ENCODE results near the gene CHCHD6. TPM values are rescaled to one million over a fixed set of nuclear protein-coding genes. Genes with fewer than 3 reads are reported as not detected.

CHCHD6 gene
- total RNA-seq, 1 donor from 2014 or later, result 17.2 TPM

GRCh38 chr3:126997455-126998038 is 293.5 kb downstream of the CHCHD6 start:
- peaks cover 14% of the 10 kb centered on the region for H3K9me3 Mint-ChIP-seq (ENCODE audit: unreplicated experiment)
- peak overlapping the region; percentile 34 for H3K4me3 Mint-ChIP-seq (ENCODE audit: unreplicated experiment)
- no peak overlapping the region for H3K27ac Mint-ChIP-seq (ENCODE audit: unreplicated experiment)
- no peaks in the 10 kb centered on the region for H3K36me3 Mint-ChIP-seq (ENCODE audit: unreplicated experiment)
- DNase-seq, result no peak
- H3K27me3 Mint-ChIP-seq (ENCODE audit: unreplicated experiment), result peaks cover 16% of the 10 kb centered on the region
- TF ChIP-seq, protein P1, sequence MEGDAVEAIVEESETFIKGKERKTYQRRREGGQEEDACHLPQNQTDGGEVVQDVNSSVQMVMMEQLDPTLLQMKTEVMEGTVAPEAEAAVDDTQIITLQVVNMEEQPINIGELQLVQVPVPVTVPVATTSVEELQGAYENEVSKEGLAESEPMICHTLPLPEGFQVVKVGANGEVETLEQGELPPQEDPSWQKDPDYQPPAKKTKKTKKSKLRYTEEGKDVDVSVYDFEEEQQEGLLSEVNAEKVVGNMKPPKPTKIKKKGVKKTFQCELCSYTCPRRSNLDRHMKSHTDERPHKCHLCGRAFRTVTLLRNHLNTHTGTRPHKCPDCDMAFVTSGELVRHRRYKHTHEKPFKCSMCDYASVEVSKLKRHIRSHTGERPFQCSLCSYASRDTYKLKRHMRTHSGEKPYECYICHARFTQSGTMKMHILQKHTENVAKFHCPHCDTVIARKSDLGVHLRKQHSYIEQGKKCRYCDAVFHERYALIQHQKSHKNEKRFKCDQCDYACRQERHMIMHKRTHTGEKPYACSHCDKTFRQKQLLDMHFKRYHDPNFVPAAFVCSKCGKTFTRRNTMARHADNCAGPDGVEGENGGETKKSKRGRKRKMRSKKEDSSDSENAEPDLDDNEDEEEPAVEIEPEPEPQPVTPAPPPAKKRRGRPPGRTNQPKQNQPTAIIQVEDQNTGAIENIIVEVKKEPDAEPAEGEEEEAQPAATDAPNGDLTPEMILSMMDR (IDR thresholded peaks at IDR 0.05; ENCODE audit: partially characterized antibody, unreplicated experiment), result no peak
- peaks cover 18% of the 10 kb centered on the region for H3K4me1 Mint-ChIP-seq (ENCODE audit: low read depth, unreplicated experiment)

- Mint-ChIP-seq H3K4me3 (ENCODE audit: unreplicated experiment) (peak overlapping the region; percentile 34), H3K4me1 (ENCODE audit: low read depth, unreplicated experiment) (peaks cover 20% of the 10 kb centered on the region), H3K36me3 (ENCODE audit: unreplicated experiment) (no peaks in the 10 kb centered on the region), H3K27ac (ENCODE audit: unreplicated experiment) (peak overlapping the region; percentile 15), H3K9me3 (ENCODE audit: unreplicated experiment) (peaks cover 14% of the 10 kb centered on the region), H3K27me3 (ENCODE audit: unreplicated experiment) (peaks cover 16% of the 10 kb centered on the region)
- TF ChIP-seq, protein P1 (IDR thresholded peaks at IDR 0.05; ENCODE audit: partially characterized antibody, unreplicated experiment), result no peak
- DNase-seq, result no peak
These were observed 294.3 kb downstream of the CHCHD6 start for GRCh38 chr3:126998320-126998719.

GRCh38 chr3:126998728-126999127 is 294.7 kb downstream of the CHCHD6 start:
- Mint-ChIP-seq H3K27ac (ENCODE audit: unreplicated experiment) (no peak overlapping the region), H3K4me1 (ENCODE audit: low read depth, unreplicated experiment) (peaks cover 23% of the 10 kb centered on the region), H3K27me3 (ENCODE audit: unreplicated experiment) (peaks cover 16% of the 10 kb centered on the region), H3K36me3 (ENCODE audit: unreplicated experiment) (no peaks in the 10 kb centered on the region), H3K9me3 (ENCODE audit: unreplicated experiment) (peaks cover 14% of the 10 kb centered on the region), H3K4me3 (ENCODE audit: unreplicated experiment) (no peak overlapping the region)
- TF ChIP-seq, protein P1 (IDR thresholded peaks at IDR 0.05; ENCODE audit: partially characterized antibody, unreplicated experiment), result no peak
- no peak for DNase-seq

DNA sequence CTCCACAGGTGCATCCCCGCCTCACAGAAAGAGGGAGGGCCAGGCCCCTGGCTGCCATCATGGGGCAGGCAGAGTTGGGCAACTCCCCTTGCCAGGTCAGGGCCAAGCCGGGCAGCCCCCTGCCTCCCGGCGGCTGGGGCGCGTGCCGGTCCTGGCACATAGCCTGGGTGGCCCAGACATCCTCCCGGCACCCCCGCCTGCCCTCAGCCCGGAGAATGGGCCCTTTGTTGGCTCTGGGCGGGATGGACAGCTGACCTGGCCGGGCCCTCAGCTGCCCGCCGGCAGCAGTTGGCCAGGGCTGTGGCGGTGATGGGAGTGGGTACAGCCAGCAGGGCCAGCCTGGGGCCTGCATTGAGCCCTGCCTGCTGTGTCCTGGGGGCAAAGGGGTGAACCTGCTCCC is 295.3 kb downstream of the CHCHD6 start:
- Mint-ChIP-seq H3K9me3 (ENCODE audit: unreplicated experiment) (peaks cover 14% of the 10 kb centered on the region), H3K27me3 (ENCODE audit: unreplicated experiment) (peaks cover 14% of the 10 kb centered on the region), H3K36me3 (ENCODE audit: unreplicated experiment) (no peaks in the 10 kb centered on the region), H3K4me1 (ENCODE audit: low read depth, unreplicated experiment) (peaks cover 23% of the 10 kb centered on the region), H3K4me3 (ENCODE audit: unreplicated experiment) (no peak overlapping the region), H3K27ac (ENCODE audit: unreplicated experiment) (no peak overlapping the region)
- TF ChIP-seq, protein P1 (IDR thresholded peaks at IDR 0.05; ENCODE audit: partially characterized antibody, unreplicated experiment), result no peak
- no peak for DNase-seq

DNA sequence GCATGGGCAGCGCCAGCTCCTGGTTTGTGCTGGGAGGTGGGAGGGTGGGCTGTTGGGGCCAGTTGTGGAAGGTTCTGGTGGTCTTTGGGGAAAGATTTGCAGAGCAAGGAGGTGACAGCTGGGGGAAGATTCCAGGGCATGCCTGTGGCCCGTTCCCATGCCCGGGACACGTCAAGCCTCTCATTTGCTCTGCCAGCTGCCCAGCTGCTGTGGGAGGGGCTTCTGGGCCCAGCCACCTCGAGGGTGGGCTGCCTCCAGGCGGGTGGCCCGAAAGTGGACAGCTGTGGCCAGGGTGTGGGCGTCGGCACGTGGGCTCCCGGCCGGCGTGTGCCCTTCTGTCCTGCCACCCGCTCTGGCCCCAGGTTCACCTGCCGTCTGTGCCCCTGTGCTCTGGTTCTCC is 296.1 kb downstream of the CHCHD6 start:
- no peaks in the 10 kb centered on the region for H3K36me3 Mint-ChIP-seq (ENCODE audit: unreplicated experiment)
- H3K27ac Mint-ChIP-seq (ENCODE audit: unreplicated experiment), result no peak overlapping the region
- no peak for DNase-seq
- H3K27me3 Mint-ChIP-seq (ENCODE audit: unreplicated experiment), result peaks cover 13% of the 10 kb centered on the region
- peaks cover 22% of the 10 kb centered on the region for H3K4me1 Mint-ChIP-seq (ENCODE audit: low read depth, unreplicated experiment)
- peaks cover 14% of the 10 kb centered on the region for H3K9me3 Mint-ChIP-seq (ENCODE audit: unreplicated experiment)
- TF ChIP-seq, protein P1 (IDR thresholded peaks at IDR 0.05; ENCODE audit: partially characterized antibody, unreplicated experiment), result no peak
- no peak overlapping the region for H3K4me3 Mint-ChIP-seq (ENCODE audit: unreplicated experiment)
